ENCODE measurements around the gene SSTR3.

DNA sequence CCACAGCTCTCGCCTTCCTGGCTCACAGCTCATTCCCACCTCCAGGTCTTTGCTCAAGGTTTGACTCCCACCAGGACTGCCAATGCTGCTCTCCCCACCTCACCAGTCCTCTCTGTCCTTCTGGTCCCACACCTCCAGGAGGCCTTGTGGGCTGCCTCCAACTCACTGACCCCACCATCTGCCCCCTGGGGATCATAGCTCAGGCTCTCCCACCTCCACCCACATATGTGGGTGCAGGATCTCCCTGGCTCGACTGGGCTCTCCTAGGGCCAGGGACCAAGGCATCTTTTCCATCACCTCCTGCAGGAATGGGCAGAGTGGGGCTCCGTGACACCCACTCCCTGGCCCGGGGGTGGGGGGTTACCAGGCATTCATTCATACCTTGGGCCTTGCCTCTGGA lies 13.8 kb upstream of the SSTR3 start:
- TF ChIP-seq, protein P1, sequence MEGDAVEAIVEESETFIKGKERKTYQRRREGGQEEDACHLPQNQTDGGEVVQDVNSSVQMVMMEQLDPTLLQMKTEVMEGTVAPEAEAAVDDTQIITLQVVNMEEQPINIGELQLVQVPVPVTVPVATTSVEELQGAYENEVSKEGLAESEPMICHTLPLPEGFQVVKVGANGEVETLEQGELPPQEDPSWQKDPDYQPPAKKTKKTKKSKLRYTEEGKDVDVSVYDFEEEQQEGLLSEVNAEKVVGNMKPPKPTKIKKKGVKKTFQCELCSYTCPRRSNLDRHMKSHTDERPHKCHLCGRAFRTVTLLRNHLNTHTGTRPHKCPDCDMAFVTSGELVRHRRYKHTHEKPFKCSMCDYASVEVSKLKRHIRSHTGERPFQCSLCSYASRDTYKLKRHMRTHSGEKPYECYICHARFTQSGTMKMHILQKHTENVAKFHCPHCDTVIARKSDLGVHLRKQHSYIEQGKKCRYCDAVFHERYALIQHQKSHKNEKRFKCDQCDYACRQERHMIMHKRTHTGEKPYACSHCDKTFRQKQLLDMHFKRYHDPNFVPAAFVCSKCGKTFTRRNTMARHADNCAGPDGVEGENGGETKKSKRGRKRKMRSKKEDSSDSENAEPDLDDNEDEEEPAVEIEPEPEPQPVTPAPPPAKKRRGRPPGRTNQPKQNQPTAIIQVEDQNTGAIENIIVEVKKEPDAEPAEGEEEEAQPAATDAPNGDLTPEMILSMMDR (IDR thresholded peaks at IDR 0.05): no peak
- TF ChIP-seq POLR2A (IDR thresholded peaks at IDR 0.05): no peak
